HepG2 (cell line): ENCODE results near the gene TBC1D21. TPM values are rescaled to one million over a fixed set of nuclear protein-coding genes. Genes with fewer than 3 reads are reported as not detected.

Experiments
- ATAC-seq: fragments of 200-7000 bp; cut with Tn5 transposase; 3 replicates; pipeline ENCODE4 v1.9.1; 2020; ENCODE audit warnings: mild to moderate bottlenecking, moderate library complexity
- BruUV-seq: library from RNA; stranded (reverse); fragments of 400-500 nt; replicated peaks from 2 replicates; lab custom pipeline; 2021; lab: Mats Ljungman, UMichigan
- CTCF ChIA-PET: fragments of 300-600 bp; formaldehyde crosslinking; extraction: SDS; loops from one replicate; lab custom pipeline; 2021; ENCODE audit warnings: low total read pairs, inconsistent platforms, low intra/inter-chr PET ratio; lab: Yijun Ruan, JAX
- POLR2A ChIA-PET: fragments of 350-600 bp; sonication (Branson Sonifier 250); formaldehyde crosslinking; loops from one replicate; lab custom pipeline; 2020; ENCODE audit warnings: antibody characterized with exemption, inconsistent platforms; lab: Yijun Ruan, JAX
- DNase-seq: peaks from one replicate; pipeline ENCODE4 v3.0.0-alpha.2; 2015; ENCODE audit warnings: low spot score
- FAIRE-seq: peaks from 3 replicates; lab custom pipeline; 2011; peaks lifted over from hg19 to GRCh38; lab: Jason Lieb, UNC
- H2AFZ ChIP-seq: one replicate; pipeline ENCODE4 v1.6.1; 2011; ENCODE audit warnings: low read length, inconsistent platforms
- H3K27ac ChIP-seq: fragments of 300-600 bp; 3 replicates; pipeline ENCODE4 v1.8.0; 2011; ENCODE audit warnings: mixed run types, mild to moderate bottlenecking, mixed read lengths, low read length, inconsistent platforms; ENCODE audit not compliant: insufficient read depth; ENCODE audit errors: extremely low read length
- H3K27me3 ChIP-seq, 2 experiments: fragments of 200-600 bp in 1 of 2; 2 replicates in 1 of 2; 3 replicates in 1 of 2; pipeline versions ENCODE4 v1.6.0 to v1.8.0; 2011; ENCODE audit warnings: low read length in 2 of 2, mild to moderate bottlenecking in 2 of 2, moderate library complexity in 2 of 2, inconsistent platforms in 1 of 2; ENCODE audit not compliant: insufficient read depth in 2 of 2, control insufficient read depth in 1 of 2
- H3K36me3 ChIP-seq, 2 experiments: fragments of 200-600 bp in 1 of 2; replicated peaks in 1 of 2; 2 replicates in 1 of 2; 3 replicates in 1 of 2; pipeline versions ENCODE4 v1.5.1 to v1.8.0; 2011; ENCODE audit warnings: low read length in 2 of 2, inconsistent platforms in 1 of 2; ENCODE audit not compliant: insufficient read depth in 2 of 2, control insufficient read depth in 1 of 2
- H3K4me1 ChIP-seq: 2 replicates; pipeline ENCODE4 v1.5.1; 2012; ENCODE audit warnings: low read length, inconsistent platforms; ENCODE audit not compliant: insufficient read depth
- H3K4me2 ChIP-seq: 2 replicates; pipeline ENCODE4 v1.6.0; 2011; ENCODE audit warnings: low read depth, low read length, inconsistent platforms
- H3K4me3 ChIP-seq, 3 experiments: fragments of 200-600 bp in 1 of 3; sonication (generic), shearing (Covaris generic) in 1 of 3; replicated peaks in 1 of 3; 2 replicates each; pipeline ENCODE4 v1.5.1; 2011 to 2016; ENCODE audit warnings: low read length in 3 of 3, inconsistent platforms in 2 of 3, low read depth in 2 of 3, mild to moderate bottlenecking in 2 of 3, control low read depth in 1 of 3, mixed read lengths in 1 of 3; ENCODE audit not compliant: insufficient read depth in 1 of 3
- H3K79me2 ChIP-seq: one replicate; pipeline ENCODE4 v1.6.1; 2011; ENCODE audit warnings: low read length, inconsistent platforms; ENCODE audit not compliant: insufficient read depth
- H3K9ac ChIP-seq: 2 replicates; pipeline ENCODE4 v1.6.0; 2011; ENCODE audit warnings: mild to moderate bottlenecking, low read depth, low read length, inconsistent platforms; ENCODE audit not compliant: insufficient read depth
- H3K9me3 ChIP-seq: 2 replicates; pipeline ENCODE4 v1.5.1; 2012; ENCODE audit warnings: mild to moderate bottlenecking, low read length
- H4K20me1 ChIP-seq: 2 replicates; pipeline ENCODE4 v1.6.0; 2011; ENCODE audit warnings: inconsistent platforms, mild to moderate bottlenecking, low read length, moderate library complexity; ENCODE audit not compliant: insufficient read depth
- RXRA ChIP-seq: sonication (generic); formaldehyde crosslinking; IDR thresholded peaks from 2 replicates; pipeline ENCODE4 v1.5.1; 2020; ENCODE audit warnings: missing genetic modification reagents
- ZNF609 ChIP-seq: sonication (generic); formaldehyde crosslinking; IDR thresholded peaks from 2 replicates; pipeline ENCODE4 v1.4.0; 2020; ENCODE audit warnings: mild to moderate bottlenecking, missing genetic modification reagents, borderline replicate concordance
- ZNF883 ChIP-seq: sonication (generic); formaldehyde crosslinking; IDR thresholded peaks from 2 replicates; pipeline ENCODE4 v1.5.1; 2020; ENCODE audit warnings: mild to moderate bottlenecking, missing genetic modification reagents; ENCODE audit errors: not compliant biosample characterization
- WGBS: methylation state at CpG from one replicate; pipeline ENCODE4 v1.1.6; 2017; ENCODE audit warnings: low lambda C conversion rate; 5-methylcytosine and 5-hydroxymethylcytosine counted together
- in situ Hi-C: cut with HindIII; loops from 2 replicates; pipeline ENCODE4 v1.10.0; 2017; ENCODE audit warnings: low pct_unique_long_range_greater_than_20kb; ENCODE audit not compliant: extremely low pct_ligation_motif_present
- intact Hi-C: fragments of 100-400 bp; cut with micrococcal nuclease; formaldehyde crosslinking; loops from one replicate; pipeline ENCODE4 v1.10.0; 2022; ENCODE audit not compliant: unreplicated experiment
- polyA plus RNA-seq, 8 experiments: library from polyadenylated mRNA; depleted of rRNA in 3 of 8; stranded (reverse) in 7 of 8; unstranded in 1 of 8; fragments of >200 nt; fragmentation: Illumina TruSeq in 4 of 8; extraction: Trizol in 4 of 8; gene quantifications; 2 replicates each; pipeline versions ENCODE4 v1.2.1 to v1.2.3, GENCODE V29; 2011 to 2016; ENCODE audit warnings: low read depth in 4 of 8, missing spikeins in 1 of 8, mixed read lengths in 1 of 8; ENCODE audit not compliant: insufficient read depth in 1 of 8
- total RNA-seq, 5 experiments: library from RNA; depleted of rRNA; stranded (reverse); fragments of >200 nt; fragmentation: Illumina TruSeq; extraction: Trizol; gene quantifications; 2 replicates each; pipeline ENCODE4 v1.2.3, GENCODE V29; 2016; ENCODE audit warnings: low read depth in 1 of 5
- TF ChIP-seq, protein P1 (sequence below): fragments of 450-650 bp; IDR thresholded peaks from 2 replicates; pipeline ENCODE4 v1.6.1; 2016

The TBC1D21 gene
- total and polyA plus RNA-seq, 2 of the 13 experiments (the other 11 are each of a cell fraction or from before 2014, with no cell fraction given): not detected

- TF ChIP-seq ZNF609 (CRISPR knock-in tag) (no peak), RXRA (no peak)
Observed at GRCh38 chr15:73849641-73850040, 23.7 kb upstream of the TBC1D21 start (continued).

GRCh38 chr15:73850228-73850627, 23.1 kb upstream of the TBC1D21 start:
- H3K9ac ChIP-seq: no peak overlapping the region
- BruUV-seq: no TSS peak
- no peak overlapping the region for H2AFZ ChIP-seq
- H3K36me3 ChIP-seq: no peaks in the 10 kb centered on the region
- intact Hi-C loops (no loop called here), in situ Hi-C loops (no loop called here)
- 0% methylated on average over 1 of the region's 1 CpG for WGBS
- no peaks in the 10 kb centered on the region for H3K9me3 ChIP-seq
- no peak overlapping the region for H3K27ac ChIP-seq
- no peak for FAIRE-seq
- H3K27me3 ChIP-seq: peaks cover 0 to 2% of the 10 kb centered on the region in 2 experiments; a peak in 2 of 5 replicates
- H3K4me2 ChIP-seq: no peak overlapping the region
- no peak overlapping the region for H3K4me3 ChIP-seq
- no peaks in the 10 kb centered on the region for H3K79me2 ChIP-seq
- H4K20me1 ChIP-seq: no peaks in the 10 kb centered on the region
- POLR2A ChIA-PET: no interaction called here
- CTCF ChIA-PET: no interaction called here
- H3K4me1 ChIP-seq: no peaks in the 10 kb centered on the region
- DNase-seq: no peak
- ATAC-seq: no peak
- TF ChIP-seq ZNF883 (CRISPR knock-in tag): no peak
- TF ChIP-seq, protein P1, sequence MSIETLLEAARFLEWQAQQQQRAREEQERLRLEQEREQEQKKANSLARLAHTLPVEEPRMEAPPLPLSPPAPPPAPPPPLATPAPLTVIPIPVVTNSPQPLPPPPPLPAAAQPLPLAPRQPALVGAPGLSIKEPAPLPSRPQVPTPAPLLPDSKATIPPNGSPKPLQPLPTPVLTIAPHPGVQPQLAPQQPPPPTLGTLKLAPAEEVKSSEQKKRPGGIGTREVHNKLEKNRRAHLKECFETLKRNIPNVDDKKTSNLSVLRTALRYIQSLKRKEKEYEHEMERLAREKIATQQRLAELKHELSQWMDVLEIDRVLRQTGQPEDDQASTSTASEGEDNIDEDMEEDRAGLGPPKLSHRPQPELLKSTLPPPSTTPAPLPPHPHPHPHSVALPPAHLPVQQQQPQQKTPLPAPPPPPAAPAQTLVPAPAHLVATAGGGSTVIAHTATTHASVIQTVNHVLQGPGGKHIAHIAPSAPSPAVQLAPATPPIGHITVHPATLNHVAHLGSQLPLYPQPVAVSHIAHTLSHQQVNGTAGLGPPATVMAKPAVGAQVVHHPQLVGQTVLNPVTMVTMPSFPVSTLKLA: 0 out of 2 replicates have a peak, but pooled peaks have one; percentile 14
- TF ChIP-seq, all 625 proteins: peak for 1
